Activated T-cell treated with anti-CD3 and anti-CD28 coated beads, Interleukin-2, amount 50 U/mL, for 4 hours (primary cell): ENCODE measurements around the gene KRT13. TPM values are rescaled to one million over a fixed set of nuclear protein-coding genes. Genes with fewer than 3 reads are reported as not detected.

Experiments used
- ATAC-seq, 2 donors: fragments of 200-7000 bp; cut with Tn5 transposase; one replicate each; pipeline ENCODE4 v1.10.0; 2021
- DNase-seq: peaks from one replicate; pipeline ENCODE4 v3.0.0-alpha.2; 2020
- H3K27me3 Mint-ChIP-seq: one replicate; pipeline ENCODE4 v1.8.0; 2021; ENCODE audit warnings: low read depth, mixed read lengths
- H3K36me3 Mint-ChIP-seq: one replicate; pipeline ENCODE4 v1.8.0; 2022; ENCODE audit warnings: mixed read lengths; ENCODE audit not compliant: insufficient read depth
- H3K4me1 Mint-ChIP-seq: one replicate; pipeline ENCODE4 v1.8.0; 2021; ENCODE audit warnings: low read depth, mixed read lengths
- H3K4me3 Mint-ChIP-seq: one replicate; pipeline ENCODE4 v1.8.0; 2021; ENCODE audit warnings: mild to moderate bottlenecking, moderate library complexity, mixed read lengths
- H3K9me3 Mint-ChIP-seq: one replicate; pipeline ENCODE4 v1.8.0; 2021; ENCODE audit warnings: mixed read lengths
- total RNA-seq, 3 donors: library from RNA; stranded (reverse); gene quantifications; one replicate each; pipeline ENCODE4 v1.2.1, GENCODE V29; 2021

The KRT13 gene
- total RNA-seq, 3 donors from 2014 or later = not detected

- ATAC-seq = no peak
- DNase-seq = no peak
- Mint-ChIP-seq H3K27me3 (no peaks in the 10 kb centered on the region), H3K36me3 (no peaks in the 10 kb centered on the region), H3K4me1 (peaks cover 10% of the 10 kb centered on the region), H3K4me3 (no peak overlapping the region), H3K9me3 (no peaks in the 10 kb centered on the region)
Observed at GRCh38 chr17:41500131-41500911, 5.1 kb downstream of the KRT13 start.

GRCh38 chr17:41499714-41500113, 5.7 kb downstream of the KRT13 start:
- no peaks in the 10 kb centered on the region for H3K9me3 Mint-ChIP-seq
- DNase-seq = no peak
- no peaks in the 10 kb centered on the region for H3K27me3 Mint-ChIP-seq
- ATAC-seq = no peak
- H3K4me1 Mint-ChIP-seq = peaks cover 10% of the 10 kb centered on the region
- H3K4me3 Mint-ChIP-seq = no peak overlapping the region
- H3K36me3 Mint-ChIP-seq = no peaks in the 10 kb centered on the region

GRCh38 chr17:41498276-41498675, 7.1 kb downstream of the KRT13 start:
- DNase-seq = no peak
- no peak for ATAC-seq
- Mint-ChIP-seq H3K27me3 (no peaks in the 10 kb centered on the region), H3K9me3 (no peaks in the 10 kb centered on the region), H3K4me1 (peaks cover 10% of the 10 kb centered on the region), H3K4me3 (no peak overlapping the region), H3K36me3 (no peaks in the 10 kb centered on the region)

- DNase-seq (peak; percentile 35), ATAC-seq (peak; percentile 95 to 99)
- H3K4me1 Mint-ChIP-seq = peaks cover 10% of the 10 kb centered on the region
- no peaks in the 10 kb centered on the region for H3K36me3 Mint-ChIP-seq
- H3K27me3 Mint-ChIP-seq = no peaks in the 10 kb centered on the region
- no peaks in the 10 kb centered on the region for H3K9me3 Mint-ChIP-seq
- H3K4me3 Mint-ChIP-seq = no peak overlapping the region
Observed at GRCh38 chr17:41496803-41497484, 8.5 kb downstream of the KRT13 start.

GRCh38 chr17:41494524-41494923, 10.9 kb downstream of the KRT13 start:
- ATAC-seq = no peak
- no peak for DNase-seq
- Mint-ChIP-seq H3K27me3 (no peaks in the 10 kb centered on the region), H3K36me3 (no peaks in the 10 kb centered on the region), H3K4me3 (no peak overlapping the region), H3K9me3 (no peaks in the 10 kb centered on the region), H3K4me1 (peaks cover 20% of the 10 kb centered on the region)

- DNase-seq = no peak
- Mint-ChIP-seq H3K9me3 (no peaks in the 10 kb centered on the region), H3K4me3 (no peak overlapping the region)
Observed at GRCh38 chr17:41492771-41493170, 12.6 kb downstream of the KRT13 start.

GRCh38 chr17:41492351-41492750, 13.1 kb downstream of the KRT13 start:
- ATAC-seq (no peak), DNase-seq (no peak)
- no peaks in the 10 kb centered on the region for H3K9me3 Mint-ChIP-seq
- no peak overlapping the region for H3K4me3 Mint-ChIP-seq
- no peaks in the 10 kb centered on the region for H3K36me3 Mint-ChIP-seq
- H3K4me1 Mint-ChIP-seq = peaks cover 20% of the 10 kb centered on the region
- no peaks in the 10 kb centered on the region for H3K27me3 Mint-ChIP-seq

More at GRCh38 chr17:41492771-41493170, 12.6 kb downstream of the KRT13 start:
- Mint-ChIP-seq H3K36me3 (no peaks in the 10 kb centered on the region), H3K27me3 (no peaks in the 10 kb centered on the region), H3K4me1 (peaks cover 20% of the 10 kb centered on the region)
- no peak for ATAC-seq

- Mint-ChIP-seq H3K4me1 (peaks cover 11% of the 10 kb centered on the region), H3K27me3 (peaks cover under 1% of the 10 kb centered on the region), H3K9me3 (no peaks in the 10 kb centered on the region), H3K4me3 (no peak overlapping the region), H3K36me3 (no peaks in the 10 kb centered on the region)
- ATAC-seq (no peak), DNase-seq (no peak)
Observed at GRCh38 chr17:41491476-41491875, 13.9 kb downstream of the KRT13 start.

GRCh38 chr17:41490000-41490990, 15.1 kb downstream of the KRT13 start:
- Mint-ChIP-seq H3K4me1 (peaks cover 9% of the 10 kb centered on the region), H3K36me3 (no peaks in the 10 kb centered on the region), H3K27me3 (peaks cover 5% of the 10 kb centered on the region), H3K4me3 (no peak overlapping the region), H3K9me3 (no peaks in the 10 kb centered on the region)
- ATAC-seq (no peak), DNase-seq (no peak)

GRCh38 chr17:41489531-41489930, 15.9 kb downstream of the KRT13 start, which contains the start of gene KRT36:
KRT36 (minus strand) TSS chr17:41489910; CDS start chr17:41489864, 46 bp downstream.
- Mint-ChIP-seq H3K4me1 (peaks cover 9% of the 10 kb centered on the region), H3K9me3 (no peaks in the 10 kb centered on the region), H3K4me3 (no peak within 1 kb of the TSS), H3K27me3 (peaks cover 5% of the 10 kb centered on the region), H3K36me3 (no peaks in the 10 kb centered on the region)
- ATAC-seq (no peak), DNase-seq (no peak)

- no peaks in the 10 kb centered on the region for H3K36me3 Mint-ChIP-seq
- no peak for ATAC-seq
- peak; percentile 20 for DNase-seq
Observed at GRCh38 chr17:41486809-41487530, 18.4 kb downstream of the KRT13 start.

GRCh38 chr17:41486316-41486715, 19.1 kb downstream of the KRT13 start:
- ATAC-seq = no peak
- Mint-ChIP-seq H3K4me1 (peaks cover 9% of the 10 kb centered on the region), H3K27me3 (peaks cover 7% of the 10 kb centered on the region), H3K4me3 (no peak overlapping the region), H3K9me3 (no peaks in the 10 kb centered on the region), H3K36me3 (no peaks in the 10 kb centered on the region)
- DNase-seq = no peak

More at GRCh38 chr17:41486809-41487530, 18.4 kb downstream of the KRT13 start:
- Mint-ChIP-seq H3K9me3 (no peaks in the 10 kb centered on the region), H3K4me1 (peaks cover 9% of the 10 kb centered on the region), H3K4me3 (no peak overlapping the region), H3K27me3 (peaks cover 7% of the 10 kb centered on the region)
